ENCODE measurements around the gene TEKT3. TPM values are rescaled to one million over a fixed set of nuclear protein-coding genes. Genes with fewer than 3 reads are reported as not detected.

Gene TEKT3
- total RNA-seq, 4 donors from 2014 or later, result 0.51 to 3.3 (median 0.89) TPM

GRCh38 chr17:15350777-15351477, 9.5 kb upstream of the TEKT3 start:
- TF ChIP-seq CTCF (IDR thresholded peaks at IDR 0.05; ENCODE audit: low read depth), result no peak

- TF ChIP-seq CTCF (IDR thresholded peaks at IDR 0.05; ENCODE audit: low read depth), result no peak
These were observed 7.7 kb upstream of the TEKT3 start for GRCh38 chr17:15349119-15349518.

- TF ChIP-seq CTCF (IDR thresholded peaks at IDR 0.05; ENCODE audit: low read depth), result no peak
These were observed 6.6 kb upstream of the TEKT3 start for GRCh38 chr17:15348021-15348420.

GRCh38 chr17:15346066-15346595, 4.7 kb upstream of the TEKT3 start:
- no peak for TF ChIP-seq CTCF (IDR thresholded peaks at IDR 0.05; ENCODE audit: low read depth)

GRCh38 chr17:15343749-15344148, 2.4 kb upstream of the TEKT3 start:
- TF ChIP-seq CTCF (IDR thresholded peaks at IDR 0.05; ENCODE audit: low read depth), result no peak

- TF ChIP-seq CTCF (IDR thresholded peaks at IDR 0.05; ENCODE audit: low read depth), result no peak
These were observed 1.1 kb upstream of the TEKT3 start for GRCh38 chr17:15342460-15342859.

GRCh38 chr17:15341966-15342365, 569 bp upstream of the TEKT3 start:
- no peak for TF ChIP-seq CTCF (IDR thresholded peaks at IDR 0.05; ENCODE audit: low read depth)

All from subcutaneous adipose tissue (tissue), 4 donors.